Measurements from ENCODE around the gene STEAP3.
A peak's percentile ranks its signal among the peaks of the same experiment; 100 is the strongest.
"Not testable (repeated sequence)": the region's sequence is repeated elsewhere in the genome, so short reads cannot be mapped to it uniquely, and the experiment has no call there.

STEAP3 gene

DNA sequence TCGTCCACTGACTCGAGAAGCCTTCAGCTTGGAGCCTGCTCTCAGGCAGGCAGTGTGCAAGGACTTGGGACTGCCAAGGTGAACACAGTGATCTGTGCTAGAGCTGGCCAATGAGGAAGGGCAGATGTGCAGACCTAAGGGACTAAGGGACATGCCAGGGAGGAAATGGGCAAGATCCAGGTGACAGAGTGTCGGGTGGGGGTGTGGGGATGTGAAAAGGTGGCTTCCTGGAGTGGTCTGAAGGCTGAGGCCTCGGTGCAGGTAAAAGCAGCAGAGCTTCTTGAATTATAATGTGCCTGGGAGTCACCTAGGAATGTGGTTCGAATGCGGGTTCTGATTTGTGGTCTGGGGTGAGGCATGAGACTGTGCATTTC, 42.0 kb downstream of the STEAP3 start:
- DNase-seq: no peak

DNA sequence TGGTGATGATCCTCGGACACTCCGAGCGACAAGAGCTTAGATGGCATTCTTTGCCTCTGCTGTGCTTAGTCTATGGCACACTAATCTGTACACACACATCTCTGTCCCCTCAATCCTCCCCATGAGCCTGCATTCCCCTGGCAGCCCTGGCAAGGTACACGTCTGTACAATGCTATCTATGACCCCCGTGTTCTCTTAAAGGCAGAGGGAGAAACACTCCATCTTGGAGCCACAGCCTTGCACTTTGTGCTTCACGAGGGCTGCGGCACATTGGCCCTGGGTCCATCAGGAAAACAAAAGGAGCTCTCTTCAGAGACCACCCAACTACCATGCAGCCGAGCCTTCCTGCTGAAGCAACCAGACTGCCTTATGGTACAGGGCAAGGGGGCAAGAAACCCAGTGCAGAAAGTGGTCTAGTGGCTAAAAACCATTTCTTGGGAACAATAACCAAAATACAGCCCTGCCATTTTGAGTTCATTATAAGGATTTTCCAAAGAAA, 42.5 kb downstream of the STEAP3 start:
- no peak for DNase-seq

DNA sequence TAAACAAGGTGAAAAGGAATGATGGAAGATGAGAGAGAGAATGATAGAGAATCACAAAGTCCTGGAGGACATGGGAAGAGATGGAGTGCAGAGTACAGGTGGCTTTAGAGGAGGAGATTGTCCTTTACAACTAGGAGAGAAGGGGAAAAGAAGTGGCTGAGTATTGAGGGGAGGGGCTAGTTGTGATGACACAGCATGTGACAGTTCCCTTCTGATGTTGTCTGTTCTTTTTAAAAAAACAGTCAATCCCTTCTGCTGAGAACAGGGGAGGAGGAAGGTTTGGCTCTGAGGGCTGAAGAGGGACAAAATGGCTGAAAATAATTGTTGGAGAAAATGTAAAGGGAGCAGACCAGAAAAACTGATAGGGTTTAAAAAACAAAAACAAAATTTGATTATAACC, 44.0 kb downstream of the STEAP3 start:
- DNase-seq: no peak

DNA sequence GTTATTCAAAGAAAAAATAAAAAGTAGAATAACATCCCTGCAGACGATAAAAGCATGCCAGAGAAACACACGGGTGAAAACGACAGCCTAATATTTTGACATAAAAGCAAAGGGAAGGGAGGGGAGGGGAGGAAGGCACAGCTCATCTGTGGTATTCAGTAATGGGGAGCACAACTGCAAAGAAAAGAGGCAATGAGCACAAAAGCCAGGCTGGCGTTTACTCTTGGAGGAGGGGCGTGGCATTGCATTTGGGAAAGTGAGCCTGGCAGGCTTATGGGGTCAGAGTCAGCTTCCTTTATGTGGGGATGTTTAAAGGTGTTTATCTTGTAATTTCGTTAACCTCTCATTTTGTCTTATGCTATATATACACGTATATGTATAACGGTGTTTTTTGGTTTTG, 53.2 kb downstream of the STEAP3 start:
- no peak for DNase-seq

DNA sequence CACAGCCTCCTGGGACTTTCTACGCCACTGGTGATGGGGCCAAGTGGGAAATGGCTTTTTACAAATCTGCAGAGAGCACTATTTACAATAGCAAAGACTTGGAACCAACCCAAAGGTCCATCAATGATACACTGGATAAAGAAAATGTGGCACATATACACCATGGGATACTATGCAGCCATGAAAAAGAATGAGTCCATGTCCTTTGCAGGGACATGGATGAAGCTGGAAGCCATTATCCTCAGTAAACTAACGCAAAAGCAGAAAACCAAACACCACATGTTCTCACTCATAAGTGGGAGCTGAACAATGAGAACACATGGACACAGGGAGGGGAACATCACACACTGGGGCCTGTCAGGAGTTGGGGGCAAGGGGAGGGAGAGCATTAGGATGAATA, 54.8 kb downstream of the STEAP3 start:
- DNase-seq: not testable (repeated sequence)

DNA sequence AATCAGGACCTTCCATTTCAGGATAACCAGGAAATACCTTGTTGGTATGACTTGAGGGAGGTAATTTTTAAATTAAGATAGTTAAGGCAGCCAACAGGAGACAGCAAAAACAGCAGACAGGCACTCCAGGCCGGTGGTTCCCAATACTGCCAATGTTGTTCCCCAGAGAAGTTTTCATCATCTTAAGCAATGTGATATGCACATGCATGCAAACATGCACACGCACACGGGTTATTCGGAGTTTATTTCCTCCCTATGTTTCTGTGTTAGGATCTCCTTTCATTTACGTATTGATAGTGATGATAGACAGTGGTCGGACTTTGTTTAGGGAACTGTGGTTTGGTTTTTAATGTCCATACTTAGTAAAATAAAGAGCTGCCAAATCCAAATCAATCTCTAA, 55.3 kb downstream of the STEAP3 start:
- no peak for DNase-seq

DNA sequence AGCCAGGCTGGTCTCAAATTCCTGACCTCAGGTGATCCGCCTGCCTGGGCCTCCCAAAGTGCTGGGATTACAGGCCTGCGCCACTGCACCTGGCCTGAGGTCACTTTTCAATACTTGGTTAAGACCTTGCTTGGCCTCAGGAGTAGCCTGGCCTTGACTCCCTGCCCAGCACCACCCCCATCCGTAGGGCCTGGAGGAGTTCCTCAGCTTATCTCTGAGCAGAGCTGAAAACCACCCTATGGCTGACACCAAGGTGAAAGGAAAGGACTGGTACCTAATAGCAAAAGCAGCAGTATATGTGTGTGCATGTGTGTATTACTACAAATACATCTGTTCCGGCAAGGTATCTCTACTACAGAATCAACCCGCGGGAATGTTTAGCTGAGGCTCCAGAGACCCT, 56.0 kb downstream of the STEAP3 start:
- no peak for DNase-seq

DNA sequence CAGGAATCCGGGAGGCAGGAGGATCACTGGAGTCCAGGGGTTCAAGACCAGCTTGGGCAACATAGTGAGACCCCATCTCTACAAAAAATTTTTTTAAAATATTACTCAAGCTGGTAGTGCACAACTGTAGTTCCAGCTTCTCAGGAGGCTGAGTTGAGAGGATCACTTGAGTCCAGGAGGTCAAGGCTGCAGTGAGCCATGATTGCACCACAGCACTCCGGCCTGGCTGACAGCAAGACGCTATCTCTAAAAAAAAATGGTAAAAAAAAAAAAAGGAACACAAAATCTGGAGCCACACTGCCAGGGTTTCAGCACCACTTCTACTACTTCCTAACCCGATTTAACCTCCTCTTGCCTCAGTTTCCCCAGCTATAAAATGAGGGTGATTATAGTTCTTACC, 57.0 kb downstream of the STEAP3 start:
- no peak for DNase-seq

- DNase-seq: no peak
Measured at GRCh38 chr2:119282146-119282995, 58.7 kb downstream of the STEAP3 start.

- DNase-seq: no peak
Measured at GRCh38 chr2:119282996-119283511, 59.4 kb downstream of the STEAP3 start.

DNA sequence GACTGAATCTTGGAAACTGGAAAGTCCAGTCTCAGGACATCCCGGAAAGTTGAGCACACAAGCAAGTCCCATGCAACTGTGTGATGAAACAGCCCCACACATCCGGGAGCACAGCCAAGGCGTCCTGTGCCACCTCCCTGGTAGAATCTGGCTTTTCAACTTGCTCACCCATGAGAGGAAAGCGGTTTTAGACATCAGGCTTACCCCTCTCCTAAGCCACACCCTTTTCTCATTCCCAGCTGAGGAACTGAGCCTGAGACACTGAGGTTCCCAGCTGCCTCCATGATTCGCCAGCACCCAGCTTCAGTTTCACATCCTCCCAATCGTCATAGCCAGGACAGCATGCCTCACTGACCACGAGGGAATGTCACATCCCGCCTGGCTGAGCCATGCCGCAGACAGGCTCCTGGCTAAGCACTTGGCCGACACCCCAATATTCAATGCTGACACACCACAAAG, 60.3 kb downstream of the STEAP3 start:
- peak; percentile 14 for DNase-seq

DNA sequence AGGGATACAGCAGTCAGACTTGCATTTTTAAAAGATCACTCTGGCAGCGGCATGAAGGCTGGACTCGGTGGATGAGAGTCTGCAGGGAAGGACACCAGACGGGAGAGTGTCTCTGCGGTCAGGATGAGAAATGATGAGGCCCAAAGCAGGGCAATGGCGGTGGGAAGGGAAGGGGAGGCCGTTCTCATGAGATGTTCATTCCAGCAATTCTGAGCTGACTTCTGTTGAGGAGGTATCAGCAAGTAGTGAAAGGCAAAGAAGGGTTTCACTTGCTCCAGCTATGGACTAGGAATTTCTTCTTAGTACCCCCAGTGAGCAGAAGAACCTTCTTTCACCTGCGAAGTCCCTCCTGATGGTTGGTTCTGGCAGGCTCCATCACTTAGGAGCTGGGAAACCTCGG, 63.0 kb downstream of the STEAP3 start:
- no peak for DNase-seq

DNA sequence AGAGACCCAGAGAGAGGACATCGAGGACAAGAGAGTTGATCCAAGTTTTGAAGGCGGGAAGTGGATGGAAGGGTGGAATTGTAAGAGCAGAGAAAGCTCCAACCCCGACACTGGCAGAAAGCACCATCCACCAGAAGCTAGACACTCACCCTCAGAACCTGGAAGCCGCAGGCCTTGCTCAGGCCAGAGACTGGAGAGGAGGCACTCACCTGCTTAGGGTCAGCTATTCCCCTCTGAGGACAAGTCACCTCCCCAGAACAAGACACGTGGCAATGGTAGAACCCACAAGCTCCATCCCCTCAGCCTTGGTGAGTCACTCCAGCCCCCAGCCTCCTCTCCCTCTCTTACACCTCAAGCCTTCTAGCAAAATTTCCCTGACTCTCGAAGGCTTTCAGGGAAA, 64.9 kb downstream of the STEAP3 start:
- no peak for DNase-seq

GRCh38 chr2:119289093-119289492, 65.5 kb downstream of the STEAP3 start:
- no peak for DNase-seq

DNA sequence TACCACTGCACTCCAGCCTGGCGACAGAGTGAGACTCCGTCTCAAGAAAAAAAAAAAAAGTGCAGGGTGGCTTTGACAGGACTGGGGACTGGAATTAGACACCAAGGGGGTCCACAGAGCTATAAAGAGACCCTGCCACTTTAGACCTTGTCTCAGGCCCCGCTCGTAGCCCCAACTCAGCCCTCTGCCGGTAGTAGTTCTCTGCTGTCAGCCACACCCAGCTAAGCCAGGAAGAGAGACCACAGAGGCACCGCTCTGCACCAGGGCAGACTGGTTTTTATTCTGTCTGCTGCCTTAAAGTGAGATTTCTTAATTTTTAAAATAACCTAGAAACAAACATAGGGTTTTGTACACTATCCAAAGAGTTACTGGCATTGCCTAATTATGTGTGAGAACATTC, 66.0 kb downstream of the STEAP3 start:
- DNase-seq: no peak

DNA sequence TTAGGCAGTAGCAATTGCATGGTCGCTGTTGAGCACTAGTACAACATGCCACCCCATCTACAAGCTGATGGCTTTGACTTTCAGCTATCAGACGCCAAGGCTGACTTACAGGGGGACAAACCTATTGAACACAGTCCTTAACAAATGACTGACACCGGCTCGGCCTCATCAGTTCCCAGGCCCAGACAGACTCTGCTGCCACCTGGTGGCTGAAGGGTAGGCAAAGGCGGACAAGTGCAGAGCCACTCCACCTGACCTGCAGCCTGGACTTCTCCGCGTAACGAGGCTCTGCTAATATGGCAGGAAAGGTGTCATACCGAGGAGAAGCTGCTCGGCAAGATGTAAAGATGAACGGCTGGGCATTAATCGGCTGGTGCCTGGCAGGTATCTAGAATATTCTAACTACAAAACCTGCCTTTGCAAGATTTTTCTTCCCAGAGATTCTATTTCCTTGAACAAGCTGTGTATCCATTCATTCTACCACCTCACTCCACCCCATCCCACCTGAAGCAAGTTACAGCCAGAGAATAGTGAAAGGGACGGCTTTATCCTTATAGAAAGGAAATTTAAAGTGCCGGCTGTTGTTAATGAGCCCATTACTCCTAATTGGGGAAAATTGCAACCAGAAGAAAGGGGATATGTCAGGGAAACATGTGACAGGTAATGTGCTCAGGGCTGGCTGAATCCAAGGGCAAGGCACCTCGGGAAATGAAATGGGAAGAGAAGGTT, 67.4 kb downstream of the STEAP3 start:
- peak; percentile 29 for DNase-seq

DNA sequence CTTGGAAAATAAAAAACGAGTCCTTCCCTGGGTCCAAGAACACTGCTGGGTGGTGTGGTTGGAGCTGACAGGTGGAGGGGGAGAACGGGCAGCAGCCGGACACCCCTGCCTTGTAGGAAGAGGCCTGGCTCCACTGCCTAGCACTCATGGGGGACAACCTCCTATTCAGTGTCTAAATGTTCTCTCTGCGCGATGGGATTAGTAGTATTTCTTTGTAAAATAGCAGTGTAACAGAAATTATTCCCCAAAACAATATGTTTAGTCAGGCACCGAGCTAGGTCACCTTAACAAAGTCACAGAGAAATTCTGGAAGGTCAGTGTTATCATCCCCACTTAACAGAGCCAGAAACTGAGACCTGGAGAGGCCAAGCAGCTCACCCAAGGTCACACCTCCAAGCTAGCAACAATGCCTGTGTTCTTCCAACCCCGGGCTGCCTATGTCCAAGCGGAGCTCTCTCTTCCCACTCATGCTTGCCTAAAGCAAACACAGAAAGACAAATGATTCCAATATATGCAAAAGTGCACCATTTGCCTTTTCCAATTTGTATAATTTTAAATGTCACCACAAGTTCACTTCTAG, 68.0 kb downstream of the STEAP3 start:
- no peak for DNase-seq

GRCh38 chr2:119292226-119292625, 68.6 kb downstream of the STEAP3 start:
- no peak for DNase-seq

DNA sequence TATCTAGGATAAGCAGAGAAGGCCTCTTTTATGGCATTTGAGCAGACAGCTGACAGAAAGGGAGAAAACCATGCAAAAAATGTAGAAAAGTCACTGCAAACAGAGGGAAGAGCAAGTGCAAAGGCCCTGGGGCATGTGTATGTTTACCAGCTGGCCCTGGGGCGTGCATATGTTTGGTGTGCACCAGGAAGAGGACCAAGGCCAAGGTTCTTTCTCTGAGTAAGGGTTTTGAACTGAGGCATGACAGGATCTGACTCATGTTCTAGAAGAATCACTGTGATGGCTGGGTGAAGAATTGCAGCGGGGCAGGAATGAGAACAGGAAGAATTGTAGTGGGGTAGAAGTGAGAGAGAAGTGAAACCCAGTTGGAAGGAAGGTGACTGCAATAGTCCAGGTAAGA, 69.6 kb downstream of the STEAP3 start:
- DNase-seq: no peak

- DNase-seq: no peak
Measured at GRCh38 chr2:119293900-119294299, 70.3 kb downstream of the STEAP3 start.

DNA sequence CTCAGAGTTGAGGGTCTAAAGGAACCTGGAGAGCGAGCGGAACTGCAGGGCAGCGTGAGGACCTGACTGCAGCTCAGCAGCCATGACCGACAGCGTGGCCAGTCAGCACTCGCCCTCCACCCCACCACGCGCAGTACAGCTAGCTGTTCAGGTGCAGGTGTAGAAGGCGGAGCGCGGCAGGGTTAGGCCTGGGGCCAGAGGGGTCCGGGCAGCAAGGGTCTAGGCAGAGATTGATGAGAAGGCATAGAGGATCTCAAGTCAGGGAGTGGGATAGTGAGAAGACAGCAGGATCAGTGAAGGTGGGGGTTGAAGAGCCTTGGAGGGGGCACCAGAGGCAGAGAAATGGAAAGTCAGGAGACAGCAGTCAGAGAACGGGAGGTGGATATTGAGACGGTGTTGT, 71.0 kb downstream of the STEAP3 start:
- DNase-seq: no peak

GRCh38 chr2:119295688-119296375, 72.2 kb downstream of the STEAP3 start:
- DNase-seq: no peak

DNA sequence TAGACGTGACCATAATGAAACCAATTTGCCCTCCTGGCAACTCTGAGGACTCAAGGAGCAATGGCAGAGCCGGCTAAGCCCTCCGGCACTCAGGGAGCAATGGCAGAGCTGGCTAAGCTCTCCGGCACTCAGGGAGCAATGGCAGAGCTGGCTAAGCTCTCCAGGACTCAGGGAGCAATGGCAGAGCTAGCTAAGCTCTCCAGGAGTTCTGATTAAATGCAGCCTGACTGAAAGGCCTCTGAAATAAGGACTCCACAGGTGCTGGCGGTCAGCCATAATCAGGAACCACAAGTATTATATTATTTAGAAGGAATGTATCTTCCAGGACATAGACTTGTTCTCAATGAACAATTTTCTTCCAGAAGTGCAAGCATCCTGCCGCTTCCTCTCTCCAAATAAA, 77.8 kb downstream of the STEAP3 start:
- no peak for DNase-seq

All from NCI-H2107 (cell line).